ENCODE results near the gene OPRL1.

OPRL1 gene

GRCh38 chr20:64041781-64042053, 38.2 kb upstream of the OPRL1 start:
- no peak for DNase-seq

GRCh38 chr20:64042054-64042781, 37.7 kb upstream of the OPRL1 start:
- DNase-seq = no peak

- DNase-seq = no peak
Observed at GRCh38 chr20:64043768-64044167, 36.1 kb upstream of the OPRL1 start.

GRCh38 chr20:64044484-64045247, 35.2 kb upstream of the OPRL1 start:
- no peak for DNase-seq

GRCh38 chr20:64045346-64046011, 34.4 kb upstream of the OPRL1 start:
- DNase-seq = no peak

- DNase-seq = no peak
Observed at GRCh38 chr20:64047046-64047389, 32.9 kb upstream of the OPRL1 start.

- DNase-seq = no peak
Observed at GRCh38 chr20:64047968-64048401, 31.9 kb upstream of the OPRL1 start.

GRCh38 chr20:64048402-64049044, 31.4 kb upstream of the OPRL1 start:
- no peak for DNase-seq

GRCh38 chr20:64049060-64049877, 30.6 kb upstream of the OPRL1 start, which contains the start of gene SOX18:
Gene SOX18 (minus strand): TSS chr20:64049639. CDS start chr20:64049516, 123 bp downstream.
- no peak for DNase-seq

- DNase-seq = no peak
Observed at GRCh38 chr20:64049878-64050260, 30.0 kb upstream of the OPRL1 start.

- no peak for DNase-seq
Observed at GRCh38 chr20:64050261-64051032, 29.4 kb upstream of the OPRL1 start.

GRCh38 chr20:64051033-64051452, 28.8 kb upstream of the OPRL1 start:
- DNase-seq = no peak

- no peak for DNase-seq
Observed at GRCh38 chr20:64051561-64052325, 28.1 kb upstream of the OPRL1 start.

GRCh38 chr20:64052326-64052722, 27.6 kb upstream of the OPRL1 start:
- DNase-seq = no peak

- DNase-seq = no peak
Observed at GRCh38 chr20:64052987-64053840, 26.7 kb upstream of the OPRL1 start.

GRCh38 chr20:64053841-64054661, 25.8 kb upstream of the OPRL1 start:
- no peak for DNase-seq

- no peak for DNase-seq
Observed at GRCh38 chr20:64055396-64055892, 24.4 kb upstream of the OPRL1 start.

All from anterior cingulate cortex (tissue), 58 donors.